DMS114 treated with DMSO at 0.1 percent for 48 hours (cell line): ENCODE data around the gene PRPSAP1.

Source experiments
- DNase-seq: peaks from one replicate; lab custom pipeline; 2025; ENCODE audit not compliant: unreplicated experiment; lab: John Stamatoyannopoulos, UW

PRPSAP1 gene

GRCh38 chr17:76383546-76384221, 30.0 kb upstream of the PRPSAP1 start:
- DNase-seq = no peak

DNA sequence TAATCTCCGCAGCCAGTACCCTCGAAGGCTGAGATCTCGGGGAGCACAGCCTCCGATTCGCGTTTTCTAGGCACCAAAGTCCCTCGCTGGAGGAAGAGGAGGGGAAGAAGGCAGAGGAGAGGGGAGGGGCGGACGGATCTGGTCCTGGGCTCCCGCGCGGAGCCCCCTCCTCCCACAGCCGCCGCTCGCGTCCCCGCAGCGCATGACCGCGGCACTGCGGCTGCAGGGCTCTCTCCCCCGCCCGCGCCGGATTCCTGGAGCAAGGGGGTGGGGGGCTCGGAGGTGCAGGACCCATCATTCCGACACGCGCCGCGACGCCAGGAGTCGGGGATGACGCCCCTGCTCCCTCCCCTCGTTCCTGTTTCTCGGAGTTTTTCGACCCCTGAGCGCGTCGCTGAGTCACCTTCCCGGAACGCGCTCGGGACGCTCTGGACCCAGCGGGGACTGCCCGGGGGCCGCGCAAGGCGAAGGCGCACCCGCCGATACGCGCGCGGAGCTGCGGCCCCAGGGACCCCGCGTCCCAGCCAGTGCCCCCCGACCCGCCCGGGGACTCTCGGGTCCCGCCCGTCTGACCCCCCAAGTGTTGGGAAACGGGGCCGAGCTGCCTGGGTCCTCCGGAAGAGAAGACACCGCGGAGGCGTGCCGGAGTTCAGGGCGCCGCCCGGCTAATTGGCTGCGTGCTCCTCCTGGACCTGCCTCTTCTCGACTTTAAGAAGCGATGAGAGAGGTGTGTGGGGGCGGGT, 29.3 kb upstream of the PRPSAP1 start:
- DNase-seq = no peak

GRCh38 chr17:76382351-76382802, 28.7 kb upstream of the PRPSAP1 start:
- no peak for DNase-seq

- DNase-seq = no peak
Observed at GRCh38 chr17:76381633-76382350, 28.1 kb upstream of the PRPSAP1 start.

- no peak for DNase-seq
Observed at GRCh38 chr17:76379646-76380376, 26.1 kb upstream of the PRPSAP1 start.

- no peak for DNase-seq
Observed at GRCh38 chr17:76379275-76379641, 25.5 kb upstream of the PRPSAP1 start.

- DNase-seq = no peak
Observed at GRCh38 chr17:76378548-76379274, 25.0 kb upstream of the PRPSAP1 start.

DNA sequence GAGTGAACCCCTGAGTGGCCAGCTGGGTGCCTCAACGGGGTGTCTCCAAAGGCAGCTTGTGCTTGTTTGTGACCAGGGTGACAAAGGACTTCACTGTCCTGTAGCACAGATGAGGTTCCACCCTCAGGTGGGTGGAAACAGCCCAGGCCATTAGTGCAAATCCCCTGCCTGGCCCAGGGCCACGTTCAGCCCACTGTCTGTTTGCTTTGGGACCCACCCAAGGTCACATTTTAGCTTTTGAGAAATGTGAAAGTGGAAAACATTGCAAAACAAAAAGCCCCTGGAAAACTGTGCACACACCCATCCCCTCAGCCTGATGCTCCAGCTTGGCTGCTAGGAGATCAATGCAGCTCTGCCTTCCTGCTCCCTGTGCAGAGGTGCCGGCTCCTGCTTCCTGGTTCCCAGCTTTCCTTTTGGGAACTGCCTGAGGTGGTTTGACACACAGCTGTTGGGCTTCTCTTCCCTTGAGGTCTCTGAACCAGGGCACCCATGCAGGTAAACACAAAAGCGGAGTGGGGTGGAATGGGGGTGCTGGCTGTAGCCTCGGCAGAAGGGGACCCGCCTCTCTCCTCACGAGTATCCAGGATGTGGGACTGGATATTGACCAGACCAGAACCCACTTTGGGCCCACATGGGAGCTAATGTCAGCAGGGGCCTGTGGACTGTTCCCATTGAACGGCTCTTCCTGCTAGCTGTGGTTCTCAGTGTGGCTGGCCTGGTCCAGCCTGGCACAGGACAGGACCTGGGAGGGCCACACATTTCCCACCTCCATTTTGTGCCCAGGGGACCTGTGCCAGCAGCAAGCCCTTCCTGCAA, 22.8 kb upstream of the PRPSAP1 start:
- no peak for DNase-seq

DNA sequence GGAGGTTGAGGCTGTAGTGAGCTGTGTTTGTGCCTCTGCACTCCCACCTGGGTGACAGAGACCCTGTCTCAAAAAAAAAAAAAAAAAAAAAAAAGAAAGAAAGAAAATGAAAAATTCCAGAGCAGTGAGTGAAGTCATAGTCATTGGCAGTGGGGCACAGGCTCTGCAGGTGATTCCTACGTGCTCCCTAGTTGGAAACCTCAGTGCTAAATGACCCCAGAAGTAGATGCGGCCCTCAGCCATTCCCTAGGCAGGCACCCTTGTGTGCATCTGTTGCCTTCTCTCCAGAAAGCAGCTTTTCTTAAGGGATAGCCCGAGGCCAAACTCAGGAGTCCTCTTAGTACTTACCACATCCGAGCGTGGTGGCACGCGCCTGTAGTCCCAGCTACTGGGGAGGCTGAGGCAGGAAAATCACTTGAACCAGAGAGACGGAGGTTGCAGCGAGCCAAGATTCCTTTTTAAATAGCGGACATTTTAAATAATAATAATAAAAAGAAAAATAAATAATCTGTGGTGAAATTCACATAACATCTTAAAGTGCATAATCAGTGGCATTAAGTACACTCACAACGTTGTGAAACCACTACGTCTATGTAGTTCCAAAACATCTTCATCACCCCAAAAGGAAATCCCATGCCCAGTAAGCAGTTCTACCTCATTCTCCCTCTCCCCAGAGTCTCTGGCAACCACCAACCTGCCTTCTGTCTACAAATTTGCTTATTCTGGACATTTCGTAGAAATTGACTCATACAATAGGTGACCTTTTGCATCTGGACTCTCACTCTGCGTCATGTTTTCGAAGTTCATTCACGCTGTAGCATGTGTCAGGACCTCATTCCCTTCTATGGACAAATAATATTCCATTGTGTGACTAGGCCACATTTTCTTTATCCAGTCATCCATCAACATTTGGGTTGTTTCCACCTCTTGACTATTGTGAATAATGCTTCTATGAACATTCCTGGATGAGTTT, 18.2 kb upstream of the PRPSAP1 start:
- no peak for DNase-seq

DNA sequence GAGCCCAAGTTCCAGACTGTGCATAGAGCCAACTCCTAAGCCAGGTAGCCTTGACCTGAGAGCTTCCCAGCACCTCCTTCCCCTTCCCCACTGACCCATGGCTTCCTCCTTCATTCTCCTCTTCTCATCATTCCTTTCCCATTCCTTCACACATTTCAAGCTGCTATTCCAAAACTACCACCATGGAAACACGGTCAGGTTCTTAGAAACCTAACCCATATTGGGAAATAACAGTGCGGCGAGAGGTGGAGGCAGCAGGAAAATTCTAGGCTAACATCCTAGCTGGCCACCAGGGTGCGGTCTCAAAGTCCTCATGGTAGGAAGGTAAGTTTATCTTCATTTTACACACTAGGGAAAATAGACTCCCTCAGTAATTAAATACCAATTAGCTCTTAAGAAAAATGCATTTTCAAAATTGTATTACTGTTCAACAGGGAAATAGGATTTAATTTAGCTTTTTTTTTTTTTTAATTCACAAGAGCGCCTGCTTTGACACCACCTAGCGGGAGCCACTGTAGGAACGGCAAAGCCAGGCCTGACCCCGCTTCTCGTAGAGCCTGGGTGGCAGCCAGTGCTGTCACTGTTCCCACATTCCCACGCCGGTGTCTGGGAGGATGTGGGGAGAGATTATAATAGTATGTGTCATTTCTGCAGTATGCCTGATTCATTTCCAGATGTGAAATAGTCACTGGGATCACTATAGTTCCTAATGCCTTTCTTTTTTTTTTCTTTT, 16.7 kb upstream of the PRPSAP1 start:
- no peak for DNase-seq

DNA sequence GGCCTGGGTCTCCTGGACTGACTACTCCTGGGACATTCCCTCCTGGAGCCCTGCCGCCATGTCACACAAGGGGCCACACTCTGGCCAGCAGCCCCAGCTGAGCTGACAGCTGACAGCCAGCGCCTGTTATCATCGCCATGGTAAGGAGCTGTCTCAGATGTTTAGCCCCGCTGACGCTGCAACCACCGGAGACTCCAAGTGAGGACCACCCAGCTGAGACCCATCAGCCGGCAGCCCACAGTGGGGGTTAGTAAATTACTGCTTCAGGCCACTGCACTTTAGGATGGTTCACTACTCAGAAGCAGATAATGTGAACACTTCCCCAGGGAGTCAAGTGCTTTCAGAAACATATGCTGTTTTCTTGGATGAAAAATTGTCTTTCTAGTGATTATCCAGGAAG, 16.1 kb upstream of the PRPSAP1 start:
- no peak for DNase-seq

GRCh38 chr17:76369379-76369778, 15.7 kb upstream of the PRPSAP1 start:
- DNase-seq = no peak

GRCh38 chr17:76368545-76368944, 14.8 kb upstream of the PRPSAP1 start:
- DNase-seq = no peak

DNA sequence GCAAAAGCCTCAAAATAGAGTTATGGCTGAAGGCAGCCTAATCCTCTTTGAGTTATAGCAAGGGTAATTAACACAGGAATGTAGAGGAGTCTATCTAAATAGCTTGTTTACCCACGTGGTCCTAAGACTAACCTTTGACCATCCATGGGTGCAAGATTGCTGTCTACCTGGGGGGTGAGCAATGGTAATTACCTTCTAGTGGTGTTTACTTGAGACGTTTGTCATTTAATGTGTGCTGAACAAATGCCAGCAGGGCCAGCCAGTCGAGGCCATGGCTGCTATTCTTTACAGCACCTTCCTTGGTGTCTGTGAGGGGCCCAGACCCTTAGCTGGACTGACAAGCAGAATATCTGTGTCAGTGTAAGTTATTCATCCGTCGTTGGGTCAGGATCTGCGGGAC, 13.9 kb upstream of the PRPSAP1 start:
- DNase-seq = no peak

GRCh38 chr17:76366247-76366646, 12.5 kb upstream of the PRPSAP1 start:
- DNase-seq = no peak

DNA sequence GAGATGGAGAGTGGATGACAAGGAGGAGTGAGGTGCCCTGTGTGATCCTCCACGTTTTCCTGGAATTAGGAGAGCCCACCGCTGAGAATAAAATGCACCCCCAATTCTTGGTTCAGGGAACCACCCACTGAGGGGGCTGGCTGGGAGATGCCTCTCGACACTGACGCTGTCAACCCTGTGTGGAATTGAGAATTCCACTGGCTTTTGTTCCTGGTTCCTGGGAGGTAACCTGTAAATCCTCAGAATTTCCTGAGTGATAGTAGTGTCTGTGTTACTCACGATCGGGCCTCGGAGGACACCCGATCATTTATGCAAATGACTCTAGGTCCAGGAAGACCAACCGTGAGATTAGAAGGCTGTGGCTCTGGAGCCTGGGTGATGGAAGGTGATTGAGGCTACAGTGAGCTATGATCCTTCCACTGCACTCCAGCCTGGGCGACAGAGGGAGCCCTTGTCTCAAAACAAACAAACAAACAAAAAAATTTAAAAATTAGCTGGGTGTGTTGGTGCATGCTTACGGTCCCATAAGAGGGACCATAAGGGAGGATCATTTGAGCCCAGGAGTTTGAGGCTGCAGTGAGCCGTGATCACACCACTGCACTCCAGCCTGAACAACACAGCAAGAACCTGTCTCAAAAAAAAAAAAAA, 11.7 kb upstream of the PRPSAP1 start:
- DNase-seq = peak; percentile 10

DNA sequence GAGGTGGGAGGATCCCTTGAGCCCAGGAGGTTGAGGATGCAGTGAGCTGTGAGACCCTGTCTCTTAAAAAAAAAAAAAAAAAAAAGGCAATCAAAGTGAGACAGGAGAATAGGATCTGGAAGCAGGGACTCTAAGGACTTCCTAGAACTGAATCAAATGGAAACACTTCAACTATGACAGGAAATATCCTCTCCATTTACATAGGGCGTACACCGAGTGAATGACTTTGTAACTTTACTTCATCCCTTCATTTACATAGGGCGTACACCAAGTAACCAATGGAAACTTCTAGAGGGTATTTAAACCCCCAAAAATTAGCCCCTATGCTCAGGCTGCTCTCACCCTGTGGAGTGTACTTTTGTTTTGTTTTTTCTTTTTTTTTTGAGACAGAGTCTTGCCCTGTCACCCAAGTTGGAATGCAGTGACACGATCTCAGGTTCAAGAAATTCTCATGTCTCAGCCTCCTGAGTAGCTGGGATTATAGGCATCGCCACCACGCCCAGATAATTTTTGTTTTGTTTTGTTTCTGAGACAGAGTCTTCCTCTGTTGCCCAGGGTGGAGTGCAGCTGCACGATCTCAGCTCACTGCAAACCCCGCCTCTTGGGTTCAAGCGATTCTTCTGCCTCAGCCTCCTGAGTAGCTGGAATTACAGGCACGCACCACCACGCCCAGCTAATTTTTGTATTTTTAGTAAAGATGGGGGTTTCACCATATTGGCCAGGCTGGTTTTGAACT, 9.6 kb upstream of the PRPSAP1 start:
- DNase-seq = no peak
